ENCODE data around the gene RHNO1. TPM values are rescaled to one million over a fixed set of nuclear protein-coding genes. Genes with fewer than 3 reads are reported as not detected.

RHNO1 gene
- total and polyA plus RNA-seq, 2 of the 8 experiments (the other 6 are each of a cell fraction or from before 2014, with no cell fraction given): 55.8 to 56.9 TPM

- TF ChIP-seq CTCF (IDR thresholded peaks at IDR 0.05; ENCODE audit: control extremely low read depth in 1 of 3, insufficient read depth in 1 of 3, low read depth in 1 of 3, low read length in 3 of 3) (peak; percentile 91 to 97 (median 93)), EP300 (IDR thresholded peaks at IDR 0.05; ENCODE audit: borderline replicate concordance in 1 of 2, low read depth in 2 of 2, low read length in 2 of 2) (peak in 1 of 2 experiments; percentile 20; a peak in 1 of 3 replicates), RAD21 (IDR thresholded peaks at IDR 0.05 in 1 of 2, conservative IDR thresholded peaks at IDR 0.05 in 1 of 2; ENCODE audit: low read depth in 2 of 2, low read length in 2 of 2) (peak; percentile 68 to 73), KDM5A (IDR thresholded peaks at IDR 0.05; ENCODE audit: low read length) (no peak), EGR1 (IDR thresholded peaks at IDR 0.05; ENCODE audit: borderline replicate concordance, low read depth, low read length) (no peak), SP4 (IDR thresholded peaks at IDR 0.05; ENCODE audit: low read length) (no peak), TEAD4 (IDR thresholded peaks at IDR 0.05; ENCODE audit: low read depth, low read length) (0 out of 2 replicates have a peak, but pooled peaks have one; percentile 46), CTBP2 (IDR thresholded peaks at IDR 0.05; ENCODE audit: borderline replicate concordance, insufficient read depth, insufficient read length, low read length) (no peak), BRCA1 (IDR thresholded peaks at IDR 0.05; ENCODE audit: low read depth, low read length) (no peak), ZNF274 (IDR thresholded peaks at IDR 0.05; ENCODE audit: borderline replicate concordance, extremely low read depth, low read length) (no peak), SIRT6 (IDR thresholded peaks at IDR 0.05; ENCODE audit: low read length) (no peak), POLR2A (IDR thresholded peaks at IDR 0.05; ENCODE audit: control extremely low read depth in 1 of 2, low read depth in 2 of 2, low read length in 2 of 2) (no peak), TAF1 (IDR thresholded peaks at IDR 0.05; ENCODE audit: low read depth, low read length) (no peak), CBX8 (IDR thresholded peaks at IDR 0.05; ENCODE audit: borderline replicate concordance, low read depth, low read length) (no peak), RBBP5 (IDR thresholded peaks at IDR 0.05; ENCODE audit: borderline replicate concordance, low read depth, low read length) (no peak), TBP (IDR thresholded peaks at IDR 0.05; ENCODE audit: low read depth, low read length) (no peak), KDM1A (IDR thresholded peaks at IDR 0.05; ENCODE audit: borderline replicate concordance, low read length) (no peak), SIX5 (IDR thresholded peaks at IDR 0.05; ENCODE audit: low read depth, low read length) (no peak), SAP30 (IDR thresholded peaks at IDR 0.05; ENCODE audit: insufficient read depth, insufficient replicate concordance, low read length) (no peak), EZH2 (IDR thresholded peaks at IDR 0.05; ENCODE audit: low read depth, low read length, severe bottlenecking) (no peak), JUN (IDR thresholded peaks at IDR 0.05; ENCODE audit: low read depth, low read length) (no peak)
- TF ChIP-seq, protein P1, sequence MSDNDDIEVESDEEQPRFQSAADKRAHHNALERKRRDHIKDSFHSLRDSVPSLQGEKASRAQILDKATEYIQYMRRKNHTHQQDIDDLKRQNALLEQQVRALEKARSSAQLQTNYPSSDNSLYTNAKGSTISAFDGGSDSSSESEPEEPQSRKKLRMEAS (IDR thresholded peaks at IDR 0.05): 0 out of 2 replicates have a peak, but pooled peaks have one; percentile 19
Observed at GRCh38 chr12:2853626-2854025, 23.4 kb upstream of the RHNO1 start (continued).
